Inferior parietal cortex (tissue), 1 donor: ENCODE measurements around the gene KIF6.

Experiments used
- DNase-seq: peaks from one replicate; pipeline ENCODE4 v3.0.0-alpha.2; 2016; ENCODE audit errors: extremely low spot score

Gene KIF6

DNA sequence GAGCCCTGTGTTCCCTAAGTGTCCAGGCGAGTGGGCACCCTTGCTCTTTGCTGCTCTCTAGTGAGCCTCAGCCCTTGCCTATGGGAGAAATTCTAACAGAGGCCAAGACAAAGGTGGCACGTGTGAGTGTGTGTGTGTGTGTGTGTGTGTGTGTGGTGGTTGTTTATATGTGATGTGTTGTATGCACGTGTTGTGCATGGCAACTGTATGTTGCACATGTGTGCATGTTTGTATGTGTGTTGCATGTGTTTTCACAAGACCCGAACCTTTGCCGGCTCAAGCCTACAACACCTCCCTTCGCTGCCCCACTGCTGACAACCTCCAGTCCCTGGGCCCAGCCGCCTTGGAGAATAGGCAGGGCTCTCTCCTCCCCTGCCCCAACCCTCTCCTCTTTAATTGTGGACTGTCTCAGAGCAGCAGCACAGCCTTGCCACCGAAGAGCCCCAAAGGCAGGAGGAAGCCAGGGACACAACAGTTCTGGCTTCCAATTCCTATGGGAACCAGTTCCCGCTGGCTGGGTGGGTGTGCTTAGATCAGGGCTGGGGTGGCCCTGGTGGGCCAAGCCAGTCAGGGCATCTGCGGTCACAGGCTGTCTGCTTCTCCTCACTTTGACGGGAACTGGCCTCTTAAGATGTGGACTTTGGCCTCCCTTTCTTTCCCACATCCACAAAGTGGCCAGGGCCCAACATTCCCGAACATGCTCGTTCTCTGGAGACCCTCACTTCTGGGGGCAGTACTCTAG, 405.4 kb downstream of the KIF6 start:
- no peak for DNase-seq

DNA sequence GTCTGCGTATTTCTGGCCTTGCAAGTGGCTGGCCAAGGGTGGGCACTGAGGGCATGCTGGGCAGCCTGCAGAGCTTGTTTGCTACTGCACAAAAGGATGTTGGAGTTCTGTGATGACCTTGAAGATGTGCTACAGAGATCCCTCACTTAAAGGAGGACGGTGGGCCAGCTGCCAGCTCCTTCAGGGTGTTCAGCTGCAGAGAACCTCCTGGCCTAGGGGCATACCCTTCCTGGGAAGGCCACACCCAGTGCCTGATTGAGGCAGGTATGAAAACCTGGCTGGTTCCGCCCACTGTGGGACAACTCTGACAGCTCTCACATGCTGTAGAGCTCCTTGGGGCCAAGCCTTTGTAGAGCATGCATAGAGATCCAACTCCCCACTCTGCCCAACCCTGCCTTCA, 408.0 kb downstream of the KIF6 start:
- no peak for DNase-seq

DNA sequence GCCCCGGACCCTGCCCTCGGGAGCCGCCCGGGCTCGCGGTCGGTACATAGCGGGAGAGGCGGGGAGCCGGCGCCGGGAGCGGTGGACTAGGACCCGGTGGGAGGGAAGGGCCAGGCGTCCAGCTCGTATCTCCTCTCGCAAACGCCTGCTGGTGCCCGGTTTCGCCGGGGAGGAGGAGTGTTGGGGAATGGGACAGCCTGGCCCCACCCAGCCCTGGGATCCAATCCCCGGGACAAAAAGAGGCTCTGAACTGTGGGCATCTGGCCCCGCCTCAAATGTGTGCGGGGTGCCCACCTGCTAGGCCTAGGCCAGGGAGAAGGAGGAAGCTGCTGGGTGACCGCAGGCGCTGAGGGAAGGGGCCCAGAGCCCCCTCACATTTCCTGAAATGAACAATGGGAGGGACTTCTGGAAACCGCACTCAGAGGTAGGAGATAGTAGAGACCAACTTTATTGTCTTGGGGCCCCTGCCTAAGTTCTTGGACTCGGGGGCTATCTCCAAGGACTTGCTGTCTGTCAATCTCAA, 410.9 kb downstream of the KIF6 start, which contains the start of gene KCNK17:
KCNK17 (minus strand) TSS at position 147 of the 523 bp plus-strand sequence; CDS start at position 48, 99 bp downstream.
- DNase-seq = no peak

DNA sequence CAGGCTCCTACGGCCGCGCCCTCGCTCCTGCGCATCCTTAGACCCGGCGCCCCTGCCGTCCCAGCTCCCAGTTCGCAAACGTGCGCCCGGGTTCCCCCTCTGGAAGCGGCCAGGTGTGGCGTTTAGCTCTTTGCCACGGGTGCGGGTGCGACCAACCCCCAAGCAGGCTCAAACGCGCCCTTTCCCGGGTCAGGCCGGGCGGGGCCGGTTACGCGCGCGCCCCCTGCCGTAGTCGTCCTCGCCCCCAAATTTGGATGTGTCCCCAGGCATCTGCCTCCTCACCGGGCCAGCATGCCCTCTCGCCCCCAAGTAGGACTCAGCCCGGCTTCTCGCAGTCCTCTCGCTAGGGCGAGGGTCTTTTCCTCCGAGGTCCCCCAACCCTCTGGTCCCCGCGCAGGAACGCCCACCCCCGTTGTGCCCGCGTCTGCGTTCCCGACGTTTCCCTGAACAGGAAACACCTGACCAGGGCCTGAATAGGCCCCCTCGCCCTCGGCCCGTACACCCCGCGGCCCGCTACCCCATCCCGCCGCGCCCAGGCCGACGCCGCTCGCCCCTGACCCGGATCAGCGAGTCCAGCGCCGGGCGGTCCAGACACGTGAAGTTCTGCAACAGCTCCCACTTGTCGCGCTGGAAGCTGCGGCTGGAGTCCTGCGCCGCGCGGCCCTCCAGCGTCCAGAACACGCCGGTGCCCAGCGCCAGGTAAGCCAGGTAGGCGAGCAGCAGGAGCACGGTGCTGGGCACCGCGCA, 411.5 kb downstream of the KIF6 start:
- DNase-seq = no peak

DNA sequence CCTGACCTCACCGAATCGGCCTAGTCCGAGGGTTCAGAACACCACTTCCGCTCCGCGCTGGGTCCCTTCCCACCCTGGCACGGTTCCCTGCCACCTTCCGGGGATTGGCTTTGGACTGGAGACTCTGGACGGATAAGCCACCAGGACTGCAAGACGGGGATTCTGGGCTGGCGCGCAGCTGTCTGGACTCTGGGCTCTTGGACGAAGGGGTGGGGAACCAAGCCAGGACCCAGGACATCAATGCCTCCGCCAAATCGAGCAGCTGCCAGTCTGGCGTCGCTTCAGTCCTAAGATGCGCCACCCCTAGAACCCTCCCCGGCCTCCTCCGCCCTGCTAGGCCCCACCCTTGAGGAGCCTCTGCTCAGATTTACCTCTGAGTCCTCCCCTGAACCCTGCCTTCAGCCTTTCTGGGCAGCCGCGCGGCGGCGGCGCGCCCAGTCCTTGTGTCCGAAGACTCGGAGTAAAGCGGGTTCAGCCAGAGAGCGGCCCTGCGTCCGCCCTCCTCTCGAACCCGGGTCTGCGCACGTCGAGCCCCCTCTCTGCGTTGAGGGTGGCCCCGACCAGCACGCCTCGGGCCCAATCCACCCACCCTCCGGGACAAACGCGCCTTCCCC, 412.2 kb downstream of the KIF6 start:
- DNase-seq = no peak

DNA sequence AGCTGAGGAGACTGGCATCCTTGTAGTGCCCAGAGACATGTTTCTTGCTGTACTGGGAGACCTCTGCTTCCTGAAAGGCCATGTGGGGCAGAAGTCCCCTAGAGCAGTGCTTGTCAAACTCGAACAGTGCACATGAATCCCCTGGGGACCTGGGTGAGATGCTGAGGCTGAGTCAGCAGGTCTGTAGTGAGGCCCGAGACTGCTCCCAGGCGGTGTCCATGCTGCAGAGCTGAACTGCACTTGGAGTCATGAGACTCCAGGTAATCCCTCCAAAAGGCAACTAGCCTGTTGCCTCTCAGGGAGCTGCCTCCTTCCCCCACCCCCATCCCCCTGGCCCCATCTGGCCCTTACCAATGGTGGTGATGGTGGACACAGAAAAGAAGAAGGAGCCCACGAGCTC, 414.7 kb downstream of the KIF6 start:
- no peak for DNase-seq

DNA sequence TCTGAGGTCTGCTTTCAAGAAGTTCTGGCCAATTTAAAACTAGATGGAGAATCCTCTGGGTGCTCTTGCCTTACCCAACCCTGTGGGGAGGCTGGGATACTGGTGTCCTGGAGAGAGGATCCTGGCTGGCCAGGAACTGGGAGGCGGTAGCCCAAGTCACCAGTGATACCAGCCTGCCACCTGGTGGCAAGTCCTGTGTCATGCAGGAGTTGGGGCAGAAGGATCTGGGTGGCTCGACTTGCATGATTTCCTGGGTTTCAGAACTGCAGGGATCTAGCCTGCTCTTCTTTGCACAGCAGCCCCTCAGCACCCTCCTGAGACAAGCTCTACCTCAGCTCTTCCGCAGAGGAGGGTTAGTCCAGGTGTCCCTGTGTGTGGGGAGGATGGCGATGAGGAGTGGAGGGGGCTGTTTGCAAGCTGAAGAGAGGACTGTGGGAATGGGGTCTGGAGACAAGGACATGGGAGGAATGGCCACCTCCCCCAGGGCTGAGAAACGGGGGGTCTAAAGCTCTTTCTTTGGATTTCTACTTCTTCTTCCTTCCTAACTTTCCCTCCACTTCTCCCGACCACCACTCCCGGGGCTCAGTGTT, 415.2 kb downstream of the KIF6 start:
- DNase-seq = peak; percentile 85

DNA sequence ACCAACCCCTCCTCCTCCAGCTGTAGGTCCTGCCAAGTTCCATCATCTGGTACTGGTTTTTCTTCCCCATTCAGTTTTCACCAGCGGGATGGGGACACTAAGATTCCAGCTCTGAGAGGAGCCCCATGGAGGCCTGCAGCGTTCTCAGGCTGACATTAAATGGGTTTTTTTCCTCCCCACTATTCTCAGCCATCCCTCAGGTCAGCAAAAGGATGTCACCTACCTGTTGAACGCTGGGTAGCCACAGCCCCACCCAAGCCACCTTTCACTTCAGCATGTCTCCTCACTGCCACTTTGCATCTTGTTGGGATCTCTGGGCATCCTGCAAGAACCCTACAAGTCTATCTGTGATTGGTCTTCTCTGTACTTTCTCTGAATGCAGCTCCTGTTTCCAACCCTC, 417.7 kb downstream of the KIF6 start:
- no peak for DNase-seq

DNA sequence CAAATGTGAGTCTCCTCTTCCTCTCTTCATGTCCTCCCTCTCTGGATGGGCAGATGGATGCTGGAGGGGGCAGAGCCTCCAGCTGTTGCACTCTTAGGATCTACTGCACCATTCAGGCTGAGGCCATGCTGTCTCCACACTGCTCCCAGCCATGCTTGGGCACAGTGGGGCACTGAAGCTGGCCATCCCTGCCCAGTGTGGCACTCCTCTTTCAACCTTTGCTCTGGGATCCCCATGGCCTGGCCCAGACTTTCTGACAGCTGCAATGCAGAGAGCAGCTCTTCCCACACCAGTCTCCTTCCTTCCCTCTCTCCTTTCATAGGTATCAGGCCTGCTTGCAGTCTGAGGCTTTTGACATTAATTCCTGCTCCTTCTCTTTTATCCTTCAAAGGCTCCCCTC, 420.3 kb downstream of the KIF6 start:
- DNase-seq = no peak

DNA sequence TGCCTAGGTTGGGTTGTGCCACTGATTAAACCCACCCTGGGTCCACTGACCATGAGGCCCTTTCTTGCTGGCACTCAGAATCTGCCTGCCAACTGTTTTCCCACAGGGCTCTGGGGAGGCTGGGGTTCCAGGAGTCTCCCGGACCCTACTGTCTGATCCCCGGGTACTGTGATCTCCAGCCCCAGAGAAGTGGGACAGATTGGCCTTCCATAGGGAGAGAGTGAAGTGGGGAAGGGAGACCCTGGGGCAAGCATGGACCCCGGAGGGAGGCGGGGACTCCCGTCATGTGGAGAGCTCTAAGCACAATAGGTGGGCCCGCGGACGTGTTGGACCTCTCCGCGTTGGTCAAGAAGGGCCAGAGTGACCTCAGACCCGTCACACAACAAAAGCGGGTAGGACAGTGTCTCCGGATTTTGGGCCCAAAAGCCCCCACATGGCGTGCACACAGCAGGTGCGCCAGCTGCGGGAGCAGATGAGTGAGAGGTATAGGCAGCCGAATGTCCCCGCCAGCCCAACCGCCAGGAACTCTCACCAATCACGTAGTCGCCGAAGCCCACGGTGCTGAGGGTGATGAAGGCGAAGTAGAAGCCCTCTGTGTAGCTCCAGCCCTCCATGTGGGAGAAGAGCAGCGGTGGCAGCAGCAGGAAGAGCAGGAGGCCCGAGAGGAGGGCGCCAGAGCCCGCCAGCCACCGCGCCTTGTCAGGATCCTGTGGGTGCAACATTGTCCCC, 421.6 kb downstream of the KIF6 start:
- no peak for DNase-seq

DNA sequence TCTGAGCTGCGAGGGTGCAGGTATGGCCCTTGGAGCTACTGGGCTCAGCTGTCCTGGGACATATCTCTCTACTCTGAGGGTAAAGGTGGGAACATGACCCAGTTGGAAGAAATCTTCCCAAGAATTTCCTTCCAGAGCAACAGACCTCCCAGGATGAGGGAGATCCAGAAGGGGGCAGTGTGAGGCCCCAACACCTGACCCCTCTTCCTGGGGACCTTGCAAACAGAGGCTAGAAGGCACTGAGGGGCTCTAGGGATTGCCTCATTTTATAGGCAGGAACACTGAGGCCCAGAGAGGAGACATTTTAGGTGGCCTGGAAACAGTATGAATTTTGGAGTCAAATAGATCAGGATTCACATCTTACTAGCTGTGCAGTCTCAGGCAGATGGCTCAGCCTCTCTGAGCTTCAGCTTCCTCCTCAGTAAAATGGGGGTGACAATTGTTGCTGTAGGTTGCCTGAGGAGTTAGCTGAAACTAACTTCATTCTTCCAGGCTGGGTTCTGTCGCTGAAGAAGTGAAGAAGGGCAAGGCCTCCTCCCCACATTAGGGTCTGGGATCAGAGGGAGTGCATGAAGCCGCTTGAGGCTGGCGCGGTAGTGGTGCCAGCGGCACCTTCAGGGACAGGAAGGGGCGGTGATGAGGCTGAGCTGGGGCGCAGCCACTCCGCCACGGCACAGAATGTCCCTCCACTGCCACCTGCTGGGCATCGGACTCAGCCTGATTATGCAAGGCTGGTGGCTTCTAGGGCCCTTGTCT, 422.4 kb downstream of the KIF6 start:
- DNase-seq = peak; percentile 77

DNA sequence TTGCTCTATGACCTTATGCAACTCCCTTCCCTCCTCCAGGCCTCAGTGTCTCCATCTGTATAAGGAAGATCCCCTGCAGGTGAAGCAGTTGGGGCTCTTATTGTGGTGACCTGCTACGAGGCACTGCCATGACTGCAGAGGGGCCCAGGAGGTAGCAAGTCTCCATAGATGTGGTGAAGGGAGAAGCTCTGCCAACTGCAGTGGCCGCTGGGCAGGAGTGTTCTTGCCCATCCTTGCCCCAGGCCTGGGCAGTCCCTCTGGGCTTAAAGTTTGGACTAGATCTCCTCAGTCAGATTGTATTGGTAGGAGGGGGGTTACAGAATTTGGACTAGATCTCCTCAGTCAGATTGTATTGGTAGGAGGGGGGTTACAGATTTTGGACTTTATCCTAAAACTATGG, 423.2 kb downstream of the KIF6 start:
- DNase-seq = no peak

DNA sequence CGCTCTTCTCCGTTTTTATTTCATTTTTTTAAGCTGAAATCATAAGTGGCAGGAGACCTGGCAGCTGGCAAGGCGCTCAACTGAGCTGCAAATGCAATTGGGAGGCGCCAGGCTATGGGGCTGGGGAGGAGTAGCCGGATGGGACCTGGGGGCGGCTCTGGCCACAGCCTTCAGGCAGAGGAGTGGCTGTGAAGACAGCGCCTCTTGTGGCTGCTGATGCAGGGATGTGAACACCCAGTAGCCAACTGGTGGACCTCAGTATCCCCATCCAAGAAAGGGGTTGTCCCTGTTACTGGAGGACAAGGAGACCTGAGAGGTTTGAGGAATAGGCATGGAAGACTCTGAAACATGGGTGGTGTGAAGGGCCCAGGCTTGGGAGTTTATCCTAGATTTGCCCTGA, 423.6 kb downstream of the KIF6 start:
- DNase-seq = no peak

DNA sequence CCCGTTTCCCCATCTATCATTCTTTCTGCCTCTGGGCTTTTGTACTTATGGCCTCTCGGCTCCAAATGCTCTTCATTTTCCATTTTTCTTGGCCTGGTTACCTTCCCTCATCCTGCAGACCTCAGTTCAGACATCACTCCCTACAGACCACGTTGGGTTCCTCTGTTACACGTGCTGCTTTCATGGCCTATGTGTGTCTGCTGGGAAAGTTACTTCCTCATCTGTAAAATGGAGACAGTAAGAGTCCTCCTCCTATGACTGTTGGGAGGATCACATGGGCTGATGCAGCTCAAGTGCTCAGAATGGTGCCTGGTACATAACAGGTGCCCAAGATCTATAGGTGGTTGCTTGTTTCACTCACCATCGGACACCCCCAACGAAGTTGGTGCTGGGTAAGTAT, 424.5 kb downstream of the KIF6 start:
- DNase-seq = peak; percentile 5

DNA sequence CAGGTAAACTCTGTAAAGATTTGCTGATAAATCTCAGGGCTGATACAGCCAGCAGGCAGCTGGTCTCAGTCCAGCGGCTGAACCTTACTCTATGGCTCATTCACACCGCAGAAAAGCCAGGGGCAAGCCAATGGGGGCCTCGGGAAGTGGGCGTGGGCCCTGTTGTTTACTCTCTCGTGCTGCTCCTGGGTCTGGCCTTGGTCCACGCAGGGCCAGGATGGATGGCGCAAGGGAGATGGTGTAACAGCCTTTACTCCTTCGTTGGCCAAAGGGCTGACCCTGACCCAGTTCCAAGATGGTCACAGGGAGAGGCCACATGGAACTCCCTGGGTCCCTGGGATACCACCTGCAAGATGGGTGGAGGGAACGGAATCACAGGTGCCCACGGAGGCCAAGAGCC, 427.1 kb downstream of the KIF6 start:
- DNase-seq = no peak

DNA sequence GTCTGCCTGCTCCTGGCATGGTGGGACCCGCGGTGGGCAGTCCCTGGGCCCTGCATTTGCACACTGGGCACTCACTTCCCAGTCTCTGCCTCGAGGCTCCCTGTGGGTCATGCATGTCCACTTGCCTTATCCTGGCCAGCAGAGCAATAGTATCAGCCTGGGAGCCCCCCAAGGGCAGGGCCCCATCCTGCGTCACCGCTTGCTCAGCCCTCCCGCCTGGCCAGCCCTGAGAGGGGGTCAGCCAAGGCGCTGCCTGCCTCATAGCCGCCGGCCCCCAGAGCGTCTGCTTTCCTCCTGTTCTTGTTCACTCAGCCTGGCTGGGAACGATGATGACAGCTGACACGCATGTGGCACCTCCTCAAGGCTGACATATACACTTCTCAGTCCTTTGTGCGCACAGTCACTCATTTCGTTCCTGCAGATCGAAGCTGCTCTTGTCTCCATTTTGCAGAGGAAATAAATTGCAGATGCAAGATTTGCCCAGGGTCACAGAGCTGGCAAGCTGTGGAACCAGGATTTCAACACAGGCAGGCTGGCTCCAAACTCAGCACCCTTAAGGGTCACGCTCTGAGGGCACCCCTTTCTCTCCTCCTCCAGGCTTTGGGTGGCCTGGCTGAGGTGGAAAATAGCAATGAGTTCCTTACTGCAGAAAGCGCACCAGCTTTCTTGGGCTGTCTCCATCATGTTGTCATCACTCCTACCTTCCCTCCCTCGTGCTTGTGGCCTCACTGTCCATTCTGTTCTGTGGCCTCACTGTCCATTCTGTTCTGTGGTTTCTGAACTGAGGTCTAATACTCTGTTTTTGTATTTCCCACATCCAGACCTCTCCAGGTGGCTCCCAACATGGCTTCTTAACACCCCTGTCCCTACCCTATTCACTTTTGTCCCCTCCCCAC, 428.2 kb downstream of the KIF6 start:
- DNase-seq = no peak

DNA sequence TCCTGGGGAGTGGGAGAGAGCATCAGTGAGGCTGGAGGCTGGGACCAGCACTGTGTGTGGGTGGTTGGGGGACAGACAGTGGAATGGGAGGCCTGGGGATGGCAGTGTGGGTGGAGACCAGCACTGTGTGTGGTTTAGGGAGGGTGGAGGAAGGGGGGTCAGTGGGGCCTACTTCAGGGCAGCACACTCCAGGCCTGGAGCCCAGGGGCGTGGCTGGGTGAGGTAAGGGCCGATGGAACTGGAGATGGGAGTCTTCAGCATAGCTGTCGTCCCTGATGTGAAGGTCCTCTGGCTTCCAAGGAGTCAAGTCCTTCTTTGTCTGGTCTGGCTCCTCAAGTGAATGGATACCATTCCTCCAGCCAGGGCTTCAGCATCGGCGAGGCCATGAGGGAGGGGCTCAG, 429.6 kb downstream of the KIF6 start:
- no peak for DNase-seq

DNA sequence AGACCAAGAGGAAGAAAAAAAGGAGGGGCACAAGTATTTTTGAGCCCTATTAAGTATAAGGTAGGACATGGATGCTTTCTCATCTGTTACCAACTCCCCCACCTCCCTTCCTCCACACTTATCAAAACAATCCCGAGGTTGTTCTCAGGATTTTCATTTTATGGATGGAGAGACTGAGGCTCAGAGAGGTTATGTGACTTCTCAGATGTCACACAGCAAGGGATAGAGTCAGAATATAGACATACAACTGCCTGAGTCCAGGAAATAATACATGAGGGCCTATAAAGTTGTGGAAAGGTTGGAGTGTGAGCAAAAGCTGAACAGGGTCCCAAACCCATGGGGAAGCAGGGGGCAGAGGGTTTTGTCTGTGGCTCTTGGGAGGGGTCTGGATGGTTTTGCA, 430.3 kb downstream of the KIF6 start:
- DNase-seq = no peak

DNA sequence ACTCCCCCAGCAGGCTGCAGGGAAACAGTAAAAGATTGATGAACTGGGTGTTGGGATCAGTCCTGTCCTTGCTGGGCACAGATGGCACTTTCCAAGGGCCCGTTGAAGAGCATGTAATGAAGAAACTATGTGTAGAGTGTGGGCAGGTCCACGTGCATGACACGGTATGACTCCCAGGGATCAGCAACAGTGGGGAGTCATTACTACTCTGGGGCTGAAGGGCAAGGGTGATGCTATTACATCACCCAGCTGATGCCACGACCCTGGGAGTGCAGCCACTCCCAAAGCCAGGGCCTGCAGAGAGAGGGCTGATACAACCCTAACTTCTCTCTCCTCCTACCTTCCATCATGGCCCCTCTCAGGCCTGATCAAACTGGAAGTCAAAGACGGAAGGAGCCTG, 431.1 kb downstream of the KIF6 start:
- DNase-seq = no peak

DNA sequence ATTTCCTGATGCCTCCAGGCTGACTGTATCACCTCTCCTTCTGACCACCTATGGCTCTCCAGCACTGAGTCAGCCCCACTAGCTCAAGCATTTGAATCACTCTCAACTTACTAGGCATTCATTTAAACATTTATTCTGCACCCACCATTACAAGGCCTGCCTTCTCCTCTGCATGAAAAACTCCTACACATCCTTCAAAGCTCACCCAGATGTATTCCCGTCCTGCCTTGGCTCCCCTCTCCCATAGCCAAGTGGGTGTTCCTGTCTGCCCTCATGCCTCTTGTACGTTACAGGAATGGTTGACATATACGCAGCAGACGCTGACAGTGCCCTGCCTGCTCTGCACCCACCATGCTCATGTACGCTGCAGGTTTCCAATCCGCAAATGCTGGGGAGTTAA, 432.6 kb downstream of the KIF6 start:
- no peak for DNase-seq
